Stimulated activated naive B cell treated with anti-CD40 and anti-IgM and Interleukin-4, amounts not matched to agents 10 μg/mL and 1 μg/mL and 100 μg/mL, for 72 hours (primary cell): Measurements from ENCODE around the gene SCAI.
A peak's percentile ranks its signal among the peaks of the same experiment; 100 is the strongest.
"Not testable (repeated sequence)": the region's sequence is repeated elsewhere in the genome, so short reads cannot be mapped to it uniquely, and the experiment has no call there.

Experiments used
- ATAC-seq, 2 donors: fragments of 150-1000 bp; cut with Tn5 transposase; replicated peaks; 2 replicates each; pipeline ENCODE4 v1.10.0; 2021; ENCODE audit warnings: moderate library complexity in 1 of 2
- DNase-seq: peaks from one replicate; pipeline ENCODE4 v3.0.0; 2021
- H3K27ac Mint-ChIP-seq: one replicate; pipeline ENCODE4 v1.8.0; 2022; ENCODE audit warnings: mild to moderate bottlenecking, mixed read lengths
- H3K27me3 Mint-ChIP-seq, 2 donors: one replicate each; pipeline ENCODE4 v1.8.0; 2022; ENCODE audit warnings: mixed read lengths in 2 of 2
- H3K36me3 Mint-ChIP-seq, 2 donors: one replicate each; pipeline ENCODE4 v1.8.0; 2022; ENCODE audit warnings: mixed read lengths in 2 of 2, mild to moderate bottlenecking in 1 of 2
- H3K4me1 Mint-ChIP-seq, 2 donors: one replicate each; pipeline ENCODE4 v1.8.0; 2022; ENCODE audit warnings: mixed read lengths in 2 of 2, mild to moderate bottlenecking in 1 of 2
- H3K4me3 Mint-ChIP-seq, 2 donors: one replicate each; pipeline ENCODE4 v1.8.0; 2022; ENCODE audit warnings: mild to moderate bottlenecking in 2 of 2, mixed read lengths in 2 of 2, moderate library complexity in 1 of 2
- H3K9me3 Mint-ChIP-seq, 2 donors: one replicate each; pipeline ENCODE4 v1.8.0; 2022; ENCODE audit warnings: mixed read lengths in 2 of 2, mild to moderate bottlenecking in 1 of 2

The SCAI gene

DNA sequence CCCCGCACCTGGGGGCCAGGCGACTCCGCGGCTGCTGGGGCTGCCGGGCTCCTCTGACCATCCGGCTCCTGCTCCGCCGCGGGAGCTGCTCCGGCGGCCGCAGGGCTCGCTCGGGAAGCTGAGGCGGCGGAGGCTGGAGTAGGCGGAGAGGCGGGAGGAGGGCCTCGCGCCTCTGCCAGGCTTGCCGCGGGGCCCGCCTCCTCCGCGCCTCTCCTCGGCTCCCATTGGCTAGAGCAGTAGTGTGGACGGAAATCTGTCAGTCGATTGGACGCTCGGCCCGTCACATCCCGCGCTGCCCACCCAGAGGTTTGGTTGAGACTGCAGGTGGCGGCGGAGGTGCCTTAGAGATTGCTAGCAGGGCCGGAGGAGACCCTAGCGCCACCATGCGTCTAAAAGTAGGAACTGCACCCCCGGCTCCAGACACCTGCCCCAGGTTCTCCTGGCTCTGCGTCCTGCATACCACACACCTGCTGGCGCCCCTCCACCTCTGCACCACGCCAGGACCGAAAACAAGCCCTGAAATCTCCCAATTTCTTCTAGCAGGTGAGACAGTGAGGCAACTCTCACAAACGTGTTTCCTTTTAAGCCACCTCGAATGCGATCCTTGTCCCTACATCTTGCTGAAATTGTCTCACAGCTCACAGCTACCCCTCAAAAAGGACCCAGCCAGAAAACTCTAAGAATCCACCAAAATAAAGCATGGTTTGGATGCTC is at the start of gene SCAI:
Gene SCAI (minus strand): TSS at position 152 of the 714 bp plus-strand sequence. CDS start 91 bp downstream, at position 61.
- peak within 1 kb of the TSS; percentile 97 to 100 for H3K4me3 Mint-ChIP-seq
- peak; percentile 98 for DNase-seq
- ATAC-seq = peak; percentile 99 to 100
- peaks cover 4 to 11% of the 10 kb centered on the region in 2 donors for H3K36me3 Mint-ChIP-seq
- H3K27ac Mint-ChIP-seq = peak within 1 kb of the TSS; percentile 90
- no peaks in the 10 kb centered on the region for H3K9me3 Mint-ChIP-seq
- no peaks in the 10 kb centered on the region for H3K27me3 Mint-ChIP-seq
- H3K4me1 Mint-ChIP-seq = peaks cover 12 to 22% of the 10 kb centered on the region in 2 donors

GRCh38 chr9:125190361-125190801 is 47.1 kb upstream of the SCAI start:
- Mint-ChIP-seq H3K36me3 (peaks cover 0 to 4% of the 10 kb centered on the region in 2 donors), H3K9me3 (no peaks in the 10 kb centered on the region), H3K4me1 (peaks cover 6 to 29% of the 10 kb centered on the region in 2 donors), H3K27me3 (no peaks in the 10 kb centered on the region), H3K4me3 (peak overlapping the region; percentile 93 to 98), H3K27ac (peak overlapping the region; percentile 95)
- peak; percentile 2 to 5 for ATAC-seq
- DNase-seq = no peak

GRCh38 chr9:125189361-125190289 is 46.3 kb upstream of the SCAI start, which contains the start of gene PPP6C:
Gene PPP6C, minus strand, starts transcription at chr9:125189803. Its CDS starts 85 bp downstream, at chr9:125189718.
- Mint-ChIP-seq H3K27ac (peak within 1 kb of the TSS; percentile 95), H3K36me3 (peaks cover 0 to 4% of the 10 kb centered on the region in 2 donors)
- DNase-seq = peak; percentile 96

DNA sequence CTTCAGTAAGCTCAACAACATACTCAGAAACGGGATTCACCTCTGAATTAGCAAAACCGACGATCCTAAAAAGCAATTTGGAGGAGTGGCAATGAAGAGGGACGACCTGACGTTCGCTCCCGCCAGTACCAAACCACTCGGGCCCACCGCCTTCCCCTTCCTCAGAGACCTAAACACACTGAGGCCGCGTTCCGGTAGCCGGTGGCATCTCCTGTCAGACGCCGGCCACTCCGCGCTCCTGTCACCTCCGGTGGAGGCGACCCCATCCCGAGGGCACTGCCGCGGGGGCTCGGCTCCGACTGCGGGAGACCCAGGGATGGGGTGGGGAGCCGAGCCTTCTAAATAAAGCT is 45.7 kb upstream of the SCAI start:
- Mint-ChIP-seq H3K4me1 (peaks cover 8 to 28% of the 10 kb centered on the region in 2 donors), H3K9me3 (no peaks in the 10 kb centered on the region), H3K27ac (peak overlapping the region; percentile 95), H3K4me3 (peak overlapping the region; percentile 93 to 98), H3K36me3 (peaks cover 0 to 7% of the 10 kb centered on the region in 2 donors), H3K27me3 (no peaks in the 10 kb centered on the region)
- DNase-seq (peak; percentile 6), ATAC-seq (peak; percentile 26 to 31)

More at GRCh38 chr9:125189361-125190289, 46.3 kb upstream of the SCAI start, which contains the start of gene PPP6C:
- ATAC-seq = peak; percentile 97 to 98
- no peaks in the 10 kb centered on the region for H3K27me3 Mint-ChIP-seq
- H3K9me3 Mint-ChIP-seq = no peaks in the 10 kb centered on the region
- peak within 1 kb of the TSS; percentile 93 to 98 for H3K4me3 Mint-ChIP-seq
- peaks cover 6 to 26% of the 10 kb centered on the region in 2 donors for H3K4me1 Mint-ChIP-seq

- H3K27ac Mint-ChIP-seq = no peak overlapping the region
- DNase-seq (no peak), ATAC-seq (no peak)
- H3K9me3 Mint-ChIP-seq = peaks cover 0 to 2% of the 10 kb centered on the region in 2 donors
- no peak overlapping the region for H3K4me3 Mint-ChIP-seq
- peaks cover 12 to 29% of the 10 kb centered on the region in 2 donors for H3K36me3 Mint-ChIP-seq
- no peaks in the 10 kb centered on the region for H3K27me3 Mint-ChIP-seq
- peaks cover 27 to 73% of the 10 kb centered on the region in 2 donors for H3K4me1 Mint-ChIP-seq
These were observed 40.2 kb upstream of the SCAI start for GRCh38 chr9:125183561-125183960.

- no peaks in the 10 kb centered on the region for H3K27me3 Mint-ChIP-seq
- no peak overlapping the region for H3K4me3 Mint-ChIP-seq
- H3K9me3 Mint-ChIP-seq = peaks cover 0 to 2% of the 10 kb centered on the region in 2 donors
- DNase-seq = no peak
- H3K36me3 Mint-ChIP-seq = peaks cover 14 to 31% of the 10 kb centered on the region in 2 donors
- ATAC-seq = no peak
- peak overlapping the region; percentile 31 for H3K27ac Mint-ChIP-seq
- peaks cover 29 to 76% of the 10 kb centered on the region in 2 donors for H3K4me1 Mint-ChIP-seq
These were observed 39.7 kb upstream of the SCAI start for GRCh38 chr9:125183054-125183453.

GRCh38 chr9:125181756-125182155 is 38.4 kb upstream of the SCAI start:
- not testable (repeated sequence) for H3K27me3 Mint-ChIP-seq, H3K9me3 Mint-ChIP-seq, H3K4me3 Mint-ChIP-seq, H3K27ac Mint-ChIP-seq, DNase-seq, ATAC-seq
- Mint-ChIP-seq H3K4me1 (peaks cover 25 to 74% of the 10 kb centered on the region in 2 donors), H3K36me3 (peaks cover 15 to 38% of the 10 kb centered on the region in 2 donors)

GRCh38 chr9:125180876-125181275 is 37.5 kb upstream of the SCAI start:
- peaks cover 27 to 83% of the 10 kb centered on the region in 2 donors for H3K4me1 Mint-ChIP-seq
- peaks cover 18 to 42% of the 10 kb centered on the region in 2 donors for H3K36me3 Mint-ChIP-seq
- H3K9me3 Mint-ChIP-seq = peaks cover 0 to 2% of the 10 kb centered on the region in 2 donors
- no peak overlapping the region for H3K27ac Mint-ChIP-seq
- no peaks in the 10 kb centered on the region for H3K27me3 Mint-ChIP-seq
- no peak for ATAC-seq
- no peak overlapping the region for H3K4me3 Mint-ChIP-seq
- no peak for DNase-seq

DNA sequence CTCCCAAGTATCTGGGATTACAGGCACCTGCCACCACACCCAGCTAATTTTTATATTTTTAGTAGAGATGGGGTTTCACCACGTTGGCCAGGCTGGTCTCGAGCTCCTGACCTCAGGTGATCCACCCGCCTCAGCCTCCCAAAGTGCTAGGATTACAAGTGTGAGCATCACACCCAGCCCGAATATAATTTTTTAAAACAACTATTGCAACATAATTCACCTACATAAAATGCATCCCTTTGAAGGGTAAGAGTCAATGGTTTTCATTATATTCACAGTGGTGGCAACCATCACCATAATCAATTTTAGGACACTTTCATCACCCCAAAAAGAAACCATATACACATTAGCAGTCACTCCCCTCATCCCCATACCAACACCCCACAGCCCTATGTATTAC is 36.4 kb upstream of the SCAI start:
- not testable (repeated sequence) for H3K4me3 Mint-ChIP-seq, H3K27me3 Mint-ChIP-seq, H3K27ac Mint-ChIP-seq, ATAC-seq, DNase-seq, H3K9me3 Mint-ChIP-seq
- peaks cover 19 to 38% of the 10 kb centered on the region in 2 donors for H3K36me3 Mint-ChIP-seq
- peaks cover 28 to 76% of the 10 kb centered on the region in 2 donors for H3K4me1 Mint-ChIP-seq

GRCh38 chr9:125177888-125178287 is 34.6 kb upstream of the SCAI start:
- Mint-ChIP-seq H3K4me3 (no peak overlapping the region), H3K4me1 (peaks cover 21 to 65% of the 10 kb centered on the region in 2 donors), H3K27ac (no peak overlapping the region), H3K9me3 (no peaks in the 10 kb centered on the region), H3K27me3 (no peaks in the 10 kb centered on the region), H3K36me3 (peaks cover 20 to 27% of the 10 kb centered on the region in 2 donors)
- no peak for ATAC-seq
- no peak for DNase-seq

GRCh38 chr9:125176636-125177035 is 33.3 kb upstream of the SCAI start:
- H3K4me1 Mint-ChIP-seq = peaks cover 22 to 63% of the 10 kb centered on the region in 2 donors
- H3K4me3 Mint-ChIP-seq = no peak overlapping the region
- H3K36me3 Mint-ChIP-seq = peaks cover 13 to 28% of the 10 kb centered on the region in 2 donors
- DNase-seq (no peak), ATAC-seq (no peak)
- H3K27me3 Mint-ChIP-seq = no peaks in the 10 kb centered on the region
- H3K9me3 Mint-ChIP-seq = no peaks in the 10 kb centered on the region
- no peak overlapping the region for H3K27ac Mint-ChIP-seq

GRCh38 chr9:125172031-125172755 is 28.9 kb upstream of the SCAI start:
- no peak for DNase-seq

GRCh38 chr9:125169895-125170294 is 26.6 kb upstream of the SCAI start:
- H3K36me3 Mint-ChIP-seq = peaks cover 13 to 29% of the 10 kb centered on the region in 2 donors
- no peak for DNase-seq
- no peaks in the 10 kb centered on the region for H3K27me3 Mint-ChIP-seq
- H3K4me1 Mint-ChIP-seq = peaks cover 10 to 18% of the 10 kb centered on the region in 2 donors
- H3K9me3 Mint-ChIP-seq = no peaks in the 10 kb centered on the region
- no peak overlapping the region for H3K27ac Mint-ChIP-seq
- H3K4me3 Mint-ChIP-seq = no peak overlapping the region
- no peak for ATAC-seq

More at GRCh38 chr9:125172031-125172755, 28.9 kb upstream of the SCAI start:
- Mint-ChIP-seq H3K4me3 (no peak overlapping the region), H3K9me3 (no peaks in the 10 kb centered on the region), H3K4me1 (peaks cover 12 to 31% of the 10 kb centered on the region in 2 donors), H3K27ac (no peak overlapping the region), H3K36me3 (peaks cover 17 to 34% of the 10 kb centered on the region in 2 donors), H3K27me3 (no peaks in the 10 kb centered on the region)
- no peak for ATAC-seq
